DMS53 treated with DMSO at 0.1 percent for 48 hours (cell line): ENCODE results near the gene TUBA3D.
"Not testable (repeated sequence)": the region's sequence is repeated elsewhere in the genome, so short reads cannot be mapped to it uniquely, and the experiment has no call there.

Experiments
- DNase-seq: peaks from one replicate; lab custom pipeline; 2025; ENCODE audit not compliant: unreplicated experiment; lab: John Stamatoyannopoulos, UW

The TUBA3D gene

GRCh38 chr2:131483981-131484820 is 8.3 kb downstream of the TUBA3D start:
- not testable (repeated sequence) for DNase-seq

DNA sequence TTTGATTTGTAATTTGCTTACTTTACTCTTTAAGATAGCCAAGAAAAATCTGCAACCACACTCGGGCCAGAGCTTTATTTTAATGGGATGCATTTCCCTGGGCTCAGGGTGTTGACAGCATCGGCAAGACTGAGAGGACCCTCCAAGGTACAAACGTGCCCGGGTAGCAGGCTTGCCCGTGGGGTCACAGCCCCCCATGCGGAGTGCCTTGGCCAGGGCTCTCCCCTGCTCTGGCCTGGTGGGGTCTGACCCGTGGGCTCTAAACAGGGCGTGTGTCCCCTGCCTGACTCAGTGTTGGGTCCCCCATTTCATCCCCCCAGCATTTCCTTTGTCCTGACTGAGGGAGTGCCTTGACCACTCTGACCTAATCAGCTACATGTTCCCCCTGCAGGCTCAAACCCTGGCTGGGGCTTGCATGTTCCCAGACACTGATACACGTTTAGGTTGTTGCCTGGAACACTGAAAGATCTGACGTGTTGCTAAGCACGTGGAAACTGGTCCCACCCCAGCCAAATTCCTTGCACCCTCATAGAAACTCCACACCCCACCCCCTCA is 9.1 kb downstream of the TUBA3D start:
- DNase-seq: not testable (repeated sequence)

- peak; percentile 0 for DNase-seq
These were observed 10.4 kb downstream of the TUBA3D start for GRCh38 chr2:131486201-131486902.

DNA sequence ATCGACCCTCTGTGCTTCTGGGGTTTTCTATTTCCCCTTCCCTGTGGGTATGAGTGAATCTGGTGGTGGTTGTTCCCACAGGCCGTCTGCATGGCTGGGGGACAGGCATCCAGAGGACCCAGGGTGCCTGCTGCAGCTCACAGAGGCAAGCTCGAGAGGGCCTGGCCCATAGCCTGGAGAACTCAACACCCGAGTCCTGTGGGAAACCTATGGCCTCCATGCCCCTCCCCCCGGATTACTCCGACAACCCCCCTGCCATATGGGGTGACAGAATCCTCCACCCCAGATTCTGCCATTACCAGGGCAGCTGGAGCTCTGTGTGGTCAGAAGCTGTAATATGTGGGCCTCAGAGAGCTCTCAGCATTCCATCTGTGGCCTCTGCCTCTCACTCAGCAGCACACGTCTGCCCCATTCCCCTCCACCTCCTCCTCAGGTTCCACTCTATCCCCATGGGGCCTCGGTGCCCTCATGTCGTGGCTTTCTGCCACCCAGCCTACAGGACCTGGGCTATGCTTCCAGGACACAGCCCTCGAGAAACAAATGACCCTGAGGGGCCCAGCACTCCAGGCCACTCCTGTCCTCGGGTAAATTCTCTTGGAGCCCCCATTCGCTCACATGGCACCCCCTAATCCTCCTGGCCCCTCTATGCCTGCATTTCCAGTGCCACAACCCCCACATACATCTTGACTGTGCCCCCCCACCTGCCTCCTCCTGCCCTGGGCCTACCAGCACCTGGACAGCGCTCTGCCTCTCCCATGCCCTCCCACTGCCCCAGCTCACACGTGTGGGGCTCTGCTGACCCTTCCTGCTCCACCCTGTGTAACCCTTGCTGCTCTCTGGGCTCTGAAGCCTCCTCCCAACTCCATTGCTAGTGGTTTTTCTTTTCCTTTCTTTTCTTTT is 12.6 kb downstream of the TUBA3D start:
- no peak for DNase-seq

DNA sequence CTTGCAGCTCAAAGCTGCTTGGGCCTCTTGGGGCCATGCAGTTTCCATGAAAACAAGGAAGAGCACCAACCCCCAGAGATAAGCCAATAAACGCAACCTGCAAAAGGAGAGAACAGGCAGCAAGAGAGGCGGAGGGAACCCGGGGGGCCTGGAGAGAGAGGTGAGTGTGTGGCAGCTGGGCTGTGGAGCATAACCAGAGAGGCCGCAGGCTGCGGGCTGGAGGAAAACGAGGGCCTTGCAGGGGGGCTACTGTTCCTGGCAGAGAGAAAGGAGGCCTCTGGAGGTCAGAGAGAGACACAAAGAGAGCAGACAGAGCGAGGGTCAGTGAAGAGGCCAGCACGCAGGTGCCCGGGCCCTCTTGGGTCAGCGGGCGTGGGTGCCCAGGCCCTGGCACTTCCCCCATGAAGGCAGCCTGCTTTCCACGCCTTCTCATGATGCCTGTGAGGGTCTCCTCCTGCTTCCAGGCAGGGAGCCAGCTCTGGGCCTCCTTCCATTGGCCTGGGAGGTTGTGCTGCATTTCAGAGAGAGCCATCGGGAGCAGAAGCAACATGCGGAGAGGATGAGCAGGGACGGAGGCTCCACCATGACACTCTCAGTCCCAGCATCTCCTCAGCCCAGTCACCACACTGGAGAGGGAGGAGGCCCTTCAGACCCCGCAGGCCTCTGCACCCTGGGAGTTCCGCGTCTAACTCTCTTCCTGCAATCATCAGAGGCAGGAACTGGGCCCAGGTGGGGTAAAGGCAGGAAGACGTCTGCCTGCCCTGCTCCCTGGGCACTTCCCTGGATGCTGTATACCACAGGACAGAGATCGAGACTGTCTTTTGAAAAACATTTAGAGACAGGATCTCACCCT is 14.9 kb downstream of the TUBA3D start:
- DNase-seq: not testable (repeated sequence)

- DNase-seq: not testable (repeated sequence)
These were observed 15.5 kb downstream of the TUBA3D start for GRCh38 chr2:131491469-131491836.

DNA sequence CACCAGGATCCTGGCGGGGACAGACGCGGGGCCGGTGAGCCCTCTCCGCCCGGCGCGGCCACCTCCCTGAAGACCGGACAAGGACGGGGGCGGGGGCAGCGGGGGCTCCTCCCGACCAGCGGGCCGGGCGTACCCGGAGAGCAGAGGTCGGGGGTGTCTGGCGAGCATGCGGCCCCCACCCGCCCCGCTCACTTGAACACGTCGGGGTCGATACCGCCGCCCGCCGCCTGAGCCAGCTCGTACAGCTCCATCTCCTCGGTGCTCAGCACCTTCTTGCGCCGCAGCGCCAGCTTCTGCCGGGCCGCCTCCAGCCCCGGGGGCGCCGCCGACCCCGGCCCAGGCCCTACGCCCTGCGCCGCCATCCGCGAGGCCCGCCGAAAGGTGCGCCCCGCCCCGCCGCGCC is 16.1 kb downstream of the TUBA3D start, which contains the start of gene MZT2A:
MZT2A (minus strand) TSS at position 383 of the 403 bp plus-strand sequence; CDS start at position 362, 21 bp downstream.
- DNase-seq: not testable (repeated sequence)

- DNase-seq: peak; percentile 75
These were observed 16.7 kb downstream of the TUBA3D start for GRCh38 chr2:131492418-131493198.

DNA sequence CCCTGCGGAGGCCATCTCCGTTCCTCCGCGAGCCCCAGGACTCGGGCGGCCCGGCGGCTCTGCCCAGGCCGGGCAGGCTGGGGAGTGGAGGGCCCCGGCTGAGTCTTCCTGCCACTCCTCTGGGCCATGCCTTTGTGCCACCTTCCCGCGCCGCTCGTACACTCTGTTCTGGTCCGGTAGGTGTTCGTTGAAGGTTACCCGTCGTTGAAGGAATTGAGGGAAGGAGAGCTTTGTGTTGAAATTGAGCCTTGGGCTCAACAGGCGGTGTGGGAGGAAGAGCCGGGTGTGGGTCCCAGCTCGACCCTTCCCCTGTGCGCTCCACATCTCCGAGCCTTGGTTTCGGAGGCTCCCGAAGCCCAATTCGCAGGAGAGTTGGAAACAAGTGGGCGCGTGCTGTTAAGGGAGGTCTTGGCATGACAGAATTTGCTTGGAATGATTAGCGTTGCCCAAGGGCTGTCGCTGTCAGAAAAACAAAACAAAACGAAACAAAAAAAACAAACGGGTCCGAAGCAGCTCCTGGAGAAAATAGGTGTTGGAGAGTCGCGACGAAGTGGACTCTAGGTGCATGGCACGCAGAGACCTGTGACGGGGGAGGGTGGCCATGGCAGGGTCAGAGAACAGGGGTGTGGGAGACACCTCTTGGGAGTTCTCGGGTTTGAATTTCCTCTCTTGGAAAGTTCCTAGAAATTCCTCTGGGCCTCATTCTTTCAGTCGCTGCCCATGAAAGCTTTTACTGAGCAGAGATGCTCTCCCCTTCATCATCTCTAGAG is 17.5 kb downstream of the TUBA3D start:
- DNase-seq: no peak

DNA sequence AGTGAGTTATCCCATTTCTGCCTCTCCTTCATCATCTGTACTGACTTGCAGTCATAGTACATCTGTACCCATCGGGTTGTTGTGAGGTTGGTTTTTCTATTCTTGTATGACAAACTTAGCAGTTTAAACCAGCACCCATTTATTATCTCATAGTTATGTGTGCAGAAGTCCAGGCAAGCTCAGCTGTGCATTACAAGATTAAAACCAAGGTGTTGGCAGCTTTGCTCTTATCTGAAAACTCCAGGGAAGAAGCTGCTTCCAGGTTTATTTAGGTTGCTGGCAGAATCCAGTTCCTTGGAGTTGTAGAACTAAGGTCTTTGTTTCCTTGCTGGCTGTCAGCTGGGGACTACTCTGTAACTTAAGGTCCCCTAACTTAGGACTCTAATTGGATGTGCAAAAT is 19.6 kb downstream of the TUBA3D start:
- DNase-seq: not testable (repeated sequence)

DNA sequence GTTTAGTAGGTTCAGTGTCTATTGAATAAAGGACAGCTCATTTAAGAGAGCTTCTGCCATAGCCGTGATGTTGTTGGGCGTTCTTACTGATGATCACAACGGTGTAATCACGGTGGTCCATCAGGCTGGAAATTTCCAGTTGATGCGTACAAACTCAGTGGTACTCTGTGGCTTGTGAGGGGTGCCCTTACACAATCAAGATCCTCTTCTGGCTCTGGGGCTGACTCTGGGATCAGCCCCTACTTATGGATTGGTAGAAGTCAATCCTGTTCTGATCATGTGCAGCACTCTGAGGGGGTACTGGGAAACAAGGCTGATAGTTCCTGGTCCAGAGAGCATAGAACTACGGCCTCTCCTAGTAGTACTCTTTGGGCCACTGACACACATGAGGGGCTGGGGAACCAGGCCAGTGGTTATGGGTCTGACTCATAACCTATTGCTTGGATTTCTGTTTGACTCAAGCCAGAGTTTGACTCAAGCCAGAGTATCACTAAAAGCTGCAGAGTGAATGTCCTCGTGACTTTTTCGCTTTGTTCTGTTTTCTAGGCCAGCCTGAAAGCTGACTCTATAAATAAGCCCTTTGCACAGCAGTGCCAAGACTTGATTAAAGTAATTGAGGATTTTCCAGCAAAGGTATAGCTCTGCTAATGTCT is 22.5 kb downstream of the TUBA3D start:
- DNase-seq: not testable (repeated sequence)

DNA sequence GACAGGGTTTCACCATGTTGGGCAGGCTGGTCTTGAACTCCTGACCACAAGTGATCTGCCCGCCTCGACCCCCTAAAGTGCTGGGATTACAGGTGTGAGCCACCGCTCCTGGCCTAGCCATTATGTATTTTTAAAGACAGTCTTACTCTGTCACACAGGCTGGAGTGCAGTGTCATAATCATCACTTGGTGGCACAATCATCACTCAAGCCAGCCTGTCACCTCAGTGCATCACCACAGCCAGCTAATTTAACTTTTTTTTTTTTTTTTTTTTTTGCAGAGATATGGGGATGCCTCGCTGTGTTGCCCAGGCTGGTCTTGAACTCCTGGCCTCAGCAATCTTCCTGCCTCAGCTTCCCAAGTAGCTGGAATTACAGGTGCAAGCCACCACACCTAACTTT is 27.7 kb downstream of the TUBA3D start:
- not testable (repeated sequence) for DNase-seq

GRCh38 chr2:131504082-131504750 is 28.3 kb downstream of the TUBA3D start:
- not testable (repeated sequence) for DNase-seq

GRCh38 chr2:131509615-131510014 is 33.7 kb downstream of the TUBA3D start:
- DNase-seq: no peak

DNA sequence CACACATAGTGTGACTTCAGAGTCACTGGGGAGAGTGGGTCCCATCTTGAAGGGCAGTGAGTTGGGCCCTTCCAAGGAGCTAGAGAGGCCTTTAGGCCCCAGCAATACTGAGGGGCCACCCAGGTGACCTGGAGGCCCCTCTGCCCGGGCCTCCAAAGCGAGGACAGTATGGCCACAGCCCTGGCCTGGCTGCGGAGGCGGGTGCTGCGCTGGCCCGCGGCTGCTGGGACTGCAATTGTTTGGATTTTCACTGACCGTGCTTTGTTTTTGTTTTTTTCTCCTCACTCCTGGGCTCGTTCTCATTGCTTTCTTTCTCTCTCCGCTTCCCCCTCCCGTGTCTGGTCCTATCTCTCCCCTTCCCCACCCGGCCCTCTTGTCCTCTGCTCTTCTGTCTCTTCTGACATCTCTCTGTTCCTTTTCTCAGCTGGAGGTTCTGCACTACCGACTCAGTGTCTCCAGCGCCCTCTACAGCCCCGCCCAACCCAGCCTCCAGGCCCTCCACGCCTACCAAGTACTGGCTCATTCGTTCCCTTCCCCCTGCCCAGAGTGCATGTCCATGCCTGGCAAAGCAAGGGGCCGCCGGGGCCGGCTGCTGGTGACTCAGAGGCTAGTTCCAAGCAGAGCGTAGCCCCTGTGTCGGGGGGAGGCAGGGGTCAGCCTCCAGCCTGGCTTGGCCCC is 35.5 kb downstream of the TUBA3D start:
- not testable (repeated sequence) for DNase-seq

DNA sequence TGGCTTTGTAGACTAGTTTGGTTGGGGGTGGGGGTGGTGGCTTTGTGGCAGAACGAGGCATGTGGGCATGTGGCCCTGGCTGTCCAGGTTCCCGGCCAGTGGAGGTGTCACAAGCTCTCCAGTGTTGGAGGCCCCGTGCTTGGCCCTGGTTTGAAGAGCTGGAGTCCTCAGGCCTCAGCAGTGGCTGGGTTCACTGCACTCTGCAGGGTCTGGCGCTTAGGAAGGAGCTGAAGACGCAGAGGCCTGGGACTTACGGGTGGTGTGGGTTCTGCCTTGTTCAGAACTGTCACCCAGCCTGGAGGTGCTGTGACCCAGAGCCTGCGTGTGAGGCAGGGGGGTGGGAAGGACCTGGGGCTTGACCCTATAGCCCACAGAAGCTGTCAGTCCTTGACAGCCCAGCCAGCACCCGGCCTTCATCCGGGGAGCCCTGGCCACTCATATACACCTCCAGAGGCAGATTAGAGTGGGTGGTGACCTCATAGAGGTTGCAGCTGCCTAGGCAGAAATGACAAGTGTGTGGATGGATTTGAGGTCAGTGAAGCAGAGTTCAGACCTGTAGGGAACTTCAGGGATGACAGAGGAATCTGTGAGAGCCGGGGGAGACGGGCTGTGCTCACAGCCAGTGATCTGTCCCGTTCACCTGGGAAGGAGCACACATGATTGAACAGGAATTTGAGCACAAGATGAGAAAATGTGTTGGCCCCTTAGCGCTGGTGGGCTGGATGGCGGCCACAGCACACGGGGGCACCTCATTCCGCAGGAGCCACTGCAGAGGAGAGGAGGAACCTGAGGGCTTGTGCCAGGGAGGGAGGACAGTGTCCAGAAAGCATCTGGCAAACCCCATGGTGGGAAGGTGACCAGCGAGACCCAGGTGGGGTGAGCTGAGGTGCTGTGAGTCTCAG is 36.3 kb downstream of the TUBA3D start:
- DNase-seq: not testable (repeated sequence)
